Activated CD8-positive, alpha-beta T cell treated with anti-CD3 and anti-CD28 coated beads for 36 hours (primary cell): ENCODE data around the gene LCP1. TPM values are rescaled to one million over a fixed set of nuclear protein-coding genes. Genes with fewer than 3 reads are reported as not detected.

Source experiments
- ATAC-seq: fragments of 200-7000 bp; cut with Tn5 transposase; one replicate; pipeline ENCODE4 v1.10.0; 2021; ENCODE audit warnings: mild to moderate bottlenecking, moderate library complexity
- CTCF ChIA-PET: fragments of 350-600 bp; sonication (Branson Sonifier 250); formaldehyde crosslinking; loops from one replicate; lab custom pipeline; 2021; ENCODE audit warnings: antibody characterized with exemption; lab: Charles Lee
- POLR2A ChIA-PET: fragments of 350-600 bp; sonication (Branson Sonifier 250); formaldehyde crosslinking; loops from one replicate; lab custom pipeline; 2021; ENCODE audit warnings: antibody characterized with exemption; lab: Charles Lee
- DNase-seq: peaks from one replicate; pipeline ENCODE4 v3.0.0-alpha.2; 2020
- H3K27ac Mint-ChIP-seq: one replicate; pipeline ENCODE4 v1.8.0; 2021; ENCODE audit warnings: mild to moderate bottlenecking, mixed read lengths
- H3K27me3 Mint-ChIP-seq: one replicate; pipeline ENCODE4 v1.8.0; 2021; ENCODE audit warnings: mixed read lengths
- H3K36me3 Mint-ChIP-seq: one replicate; pipeline ENCODE4 v1.8.0; 2021; ENCODE audit warnings: low read depth, mixed read lengths
- H3K4me1 Mint-ChIP-seq: one replicate; pipeline ENCODE4 v1.8.0; 2021; ENCODE audit warnings: low read depth, mixed read lengths
- H3K4me3 Mint-ChIP-seq: one replicate; pipeline ENCODE4 v1.8.0; 2021; ENCODE audit warnings: mild to moderate bottlenecking, moderate library complexity, mixed read lengths
- H3K9me3 Mint-ChIP-seq: one replicate; pipeline ENCODE4 v1.8.0; 2021; ENCODE audit warnings: mixed read lengths
- CTCF ChIP-seq: fragments of 200-600 bp; IDR thresholded peaks from one replicate; pipeline ENCODE4 v1.8.0; 2022; ENCODE audit warnings: antibody characterized with exemption, mild to moderate bottlenecking
- intact Hi-C: fragments of 100-400 bp; cut with micrococcal nuclease; formaldehyde crosslinking; loops from one replicate; pipeline ENCODE4 v1.10.0; 2022
- total RNA-seq, 2 experiments: library from RNA; stranded (reverse); gene quantifications; one replicate each; pipeline ENCODE4 v1.2.3, GENCODE V29; 2021

LCP1 gene
- total RNA-seq, 2 experiments from 2014 or later, result 1,014 to 1,019 TPM

- Mint-ChIP-seq H3K9me3 (no peaks in the 10 kb centered on the region), H3K36me3 (peaks cover 31% of the 10 kb centered on the region), H3K4me1 (peaks cover 39% of the 10 kb centered on the region), H3K27me3 (peaks cover 3% of the 10 kb centered on the region), H3K27ac (peak overlapping the region; percentile 99), H3K4me3 (peak overlapping the region; percentile 99)
- TF ChIP-seq CTCF, result no peak
- peak; percentile 55 for DNase-seq
- no peak for ATAC-seq
- ChIA-PET POLR2A (interaction anchor here (0.9 to 8.7 kb wide), 5 partner anchors 9 to 113 kb away, joined by 3 to 137 read pairs (median 4); no protein-coding TSS in a partner anchor), CTCF (interaction anchor here (0.9 to 2.5 kb wide), 7 partner anchors 10 to 23 kb away, joined by 3 to 17 read pairs (median 5); no protein-coding TSS in a partner anchor)
- intact Hi-C loops, result loop anchor here (2.0 to 5.0 kb wide), 2 partner anchors 18 to 104 kb away; no protein-coding TSS in a partner anchor
Measured at GRCh38 chr13:46183018-46183946, 1.3 kb upstream of the LCP1 start.

- Mint-ChIP-seq H3K9me3 (no peaks in the 10 kb centered on the region), H3K4me1 (peaks cover 45% of the 10 kb centered on the region), H3K27me3 (peaks cover 3% of the 10 kb centered on the region), H3K4me3 (peak overlapping the region; percentile 99), H3K27ac (peak overlapping the region; percentile 99), H3K36me3 (peaks cover 39% of the 10 kb centered on the region)
- TF ChIP-seq CTCF, result no peak
- intact Hi-C loops, result loop anchor here (2.0 to 5.0 kb wide), 2 partner anchors 18 to 105 kb away; no protein-coding TSS in a partner anchor
- POLR2A ChIA-PET, result interaction anchor here (0.7 to 8.7 kb wide), 9 partner anchors 13 to 407 kb away, joined by 3 to 137 read pairs (median 4); no protein-coding TSS in a partner anchor
- DNase-seq, result peak; percentile 34
- ATAC-seq, result no peak
- CTCF ChIA-PET, result interaction anchor here (0.9 to 2.5 kb wide), 6 partner anchors 10 to 22 kb away, joined by 3 to 17 read pairs (median 6); no protein-coding TSS in a partner anchor
Measured at GRCh38 chr13:46182491-46182877, 507 bp upstream of the LCP1 start.

GRCh38 chr13:46181377-46181839, 569 bp downstream of the LCP1 start:
- Mint-ChIP-seq H3K36me3 (peaks cover 49% of the 10 kb centered on the region), H3K27me3 (peaks cover 3% of the 10 kb centered on the region), H3K4me1 (peaks cover 50% of the 10 kb centered on the region), H3K27ac (peak overlapping the region; percentile 99), H3K9me3 (no peaks in the 10 kb centered on the region), H3K4me3 (peak overlapping the region; percentile 99)
- ATAC-seq (no peak), DNase-seq (no peak)
- TF ChIP-seq CTCF, result no peak
- ChIA-PET CTCF (interaction anchor here (1.6 to 3.6 kb wide), 5 partner anchors 8 to 140 kb away, joined by 3 to 20 read pairs (median 8); no protein-coding TSS in a partner anchor), POLR2A (interaction anchor here (0.6 to 8.7 kb wide), 8 partner anchors 12 to 119 kb away, joined by 3 to 137 read pairs (median 4); no protein-coding TSS in a partner anchor)
- intact Hi-C loops, result loop anchor here (5.0 kb wide), 1 partner anchor 106 kb away; no protein-coding TSS in a partner anchor

GRCh38 chr13:46179969-46180763, 1.8 kb downstream of the LCP1 start:
- ChIA-PET POLR2A (interaction anchor here (0.6 to 8.7 kb wide), 5 partner anchors 10 to 397 kb away, joined by 3 to 137 read pairs (median 3); no protein-coding TSS in a partner anchor), CTCF (interaction anchor here (1.6 to 3.6 kb wide), 2 partner anchors 20 to 141 kb away, joined by 3 to 20 read pairs; no protein-coding TSS in a partner anchor)
- H3K9me3 Mint-ChIP-seq, result no peaks in the 10 kb centered on the region
- peaks cover 3% of the 10 kb centered on the region for H3K27me3 Mint-ChIP-seq
- peak overlapping the region; percentile 99 for H3K27ac Mint-ChIP-seq
- intact Hi-C loops, result loop anchor here (5.0 kb wide), 2 partner anchors 32 to 107 kb away; partner anchors contain the start of gene LRRC63
- H3K4me1 Mint-ChIP-seq, result peaks cover 55% of the 10 kb centered on the region
- DNase-seq (no peak), ATAC-seq (no peak)
- no peak for TF ChIP-seq CTCF
- peaks cover 59% of the 10 kb centered on the region for H3K36me3 Mint-ChIP-seq
- H3K4me3 Mint-ChIP-seq, result peak overlapping the region; percentile 99
